Neural crest cell (in vitro differentiated cells): ENCODE results near the gene SEMA3C. TPM values are rescaled to one million over a fixed set of nuclear protein-coding genes. Genes with fewer than 3 reads are reported as not detected.

ENCODE experiments used
- DNase-seq: peaks from one replicate; pipeline ENCODE4 v3.0.0; 2021; ENCODE audit warnings: low read depth, mixed read lengths, low spot score
- H3K27ac Mint-ChIP-seq: one replicate; pipeline ENCODE4 v1.8.0; 2021; ENCODE audit warnings: mild to moderate bottlenecking, mixed read lengths; ENCODE audit not compliant: unreplicated experiment
- H3K27me3 Mint-ChIP-seq: 2 replicates; pipeline ENCODE4 v1.8.0; 2021; ENCODE audit warnings: low read depth, mild to moderate bottlenecking, mixed read lengths
- H3K36me3 Mint-ChIP-seq: 2 replicates; pipeline ENCODE4 v1.8.0; 2021; ENCODE audit warnings: low read depth, mild to moderate bottlenecking, mixed read lengths
- H3K4me1 Mint-ChIP-seq: 2 replicates; pipeline ENCODE4 v1.8.0; 2021; ENCODE audit warnings: mixed read lengths
- H3K4me3 Mint-ChIP-seq: one replicate; pipeline ENCODE4 v1.8.0; 2021; ENCODE audit warnings: mild to moderate bottlenecking, mixed read lengths
- H3K9me3 Mint-ChIP-seq: 2 replicates; pipeline ENCODE4 v1.8.0; 2021; ENCODE audit warnings: mixed read lengths
- CTCF ChIP-seq: fragments of 200-600 bp; sonication (generic); conservative IDR thresholded peaks from 2 replicates; pipeline ENCODE4 v1.5.0; 2021; ENCODE audit warnings: antibody characterized with exemption, mild to moderate bottlenecking
- total RNA-seq: library from RNA; stranded (reverse); gene quantifications from 2 replicates; pipeline ENCODE4 v1.2.1, GENCODE V29; 2021

Gene SEMA3C
- total RNA-seq, 1 donor from 2014 or later = 36.6 TPM

GRCh38 chr7:80957226-80957777 lies 38.5 kb upstream of the SEMA3C start:
- Mint-ChIP-seq H3K4me1 (peaks cover 7% of the 10 kb centered on the region), H3K36me3 (no peaks in the 10 kb centered on the region), H3K27me3 (no peaks in the 10 kb centered on the region), H3K9me3 (peaks cover 3% of the 10 kb centered on the region), H3K27ac (no peak overlapping the region), H3K4me3 (no peak overlapping the region)
- no peak for DNase-seq
- no peak for TF ChIP-seq CTCF

- no peak for TF ChIP-seq CTCF
- H3K36me3 Mint-ChIP-seq = no peaks in the 10 kb centered on the region
- H3K9me3 Mint-ChIP-seq = peaks cover 2% of the 10 kb centered on the region
- H3K27me3 Mint-ChIP-seq = no peaks in the 10 kb centered on the region
- DNase-seq = no peak
- H3K27ac Mint-ChIP-seq = no peak overlapping the region
- peaks cover 7% of the 10 kb centered on the region for H3K4me1 Mint-ChIP-seq
- no peak overlapping the region for H3K4me3 Mint-ChIP-seq
These were observed 35.3 kb upstream of the SEMA3C start for GRCh38 chr7:80954191-80954590.

DNA sequence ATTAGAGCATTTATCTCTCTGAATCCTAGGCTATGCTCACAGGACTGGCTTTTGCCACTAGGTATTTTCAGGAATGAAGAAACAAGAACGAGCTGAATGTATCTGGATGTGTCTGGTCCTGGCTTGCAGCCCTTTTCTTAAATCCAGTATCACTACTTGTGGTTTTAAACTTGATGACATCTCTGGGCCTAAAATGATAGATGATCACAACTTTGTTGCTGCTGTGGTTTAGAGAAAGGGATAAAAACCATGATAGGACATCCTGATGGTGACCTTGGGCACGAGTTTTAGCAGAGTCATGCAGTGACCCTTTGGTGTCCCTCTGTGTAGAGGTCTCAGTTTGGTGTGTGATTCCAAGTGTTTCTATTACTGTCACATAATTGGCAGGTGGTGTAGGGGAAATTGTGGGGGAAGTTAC lies 31.7 kb upstream of the SEMA3C start:
- TF ChIP-seq CTCF = no peak
- Mint-ChIP-seq H3K27ac (no peak overlapping the region), H3K9me3 (peaks cover 5% of the 10 kb centered on the region), H3K27me3 (no peaks in the 10 kb centered on the region), H3K4me1 (peaks cover 7% of the 10 kb centered on the region), H3K4me3 (no peak overlapping the region), H3K36me3 (no peaks in the 10 kb centered on the region)
- no peak for DNase-seq

DNA sequence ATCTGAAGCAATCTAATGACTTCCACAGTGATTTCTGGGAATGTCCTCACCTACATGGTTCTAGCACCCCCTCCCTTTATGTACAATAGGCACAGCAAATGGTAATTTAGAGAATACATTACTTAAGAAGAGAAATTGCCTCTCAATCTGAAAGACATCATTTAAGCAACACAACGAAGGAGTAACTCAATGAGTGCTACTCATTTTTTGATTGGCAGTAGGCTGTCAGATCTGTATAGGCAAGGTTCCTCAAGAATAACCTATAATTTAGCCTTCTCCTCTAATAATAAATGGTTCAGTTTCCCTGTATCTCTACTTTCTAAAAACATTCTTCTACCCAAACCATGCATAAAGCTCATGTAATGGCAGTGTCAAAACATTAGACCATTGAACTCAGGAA lies 30.6 kb upstream of the SEMA3C start:
- Mint-ChIP-seq H3K4me1 (no peaks in the 10 kb centered on the region), H3K9me3 (peaks cover 5% of the 10 kb centered on the region), H3K27me3 (no peaks in the 10 kb centered on the region), H3K4me3 (no peak overlapping the region), H3K36me3 (no peaks in the 10 kb centered on the region), H3K27ac (no peak overlapping the region)
- no peak for TF ChIP-seq CTCF
- no peak for DNase-seq

DNA sequence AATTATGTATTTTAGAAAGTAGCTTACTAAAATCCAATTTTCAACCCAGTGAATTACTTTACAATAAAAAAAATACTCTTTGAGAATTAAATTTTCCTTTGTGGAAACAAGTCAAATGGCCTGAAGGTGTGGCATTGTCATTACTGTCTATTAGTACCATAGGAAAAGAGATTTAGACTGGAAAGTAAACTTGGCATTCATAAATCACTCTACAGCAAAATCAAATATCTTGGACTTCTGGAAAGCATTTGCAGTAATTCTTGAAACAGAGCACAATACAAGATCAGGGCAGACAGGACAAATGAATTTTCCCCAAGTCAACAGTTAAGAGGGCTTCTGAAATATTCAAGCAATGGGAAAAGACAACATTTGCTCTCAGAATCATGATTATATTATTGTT lies 28.0 kb upstream of the SEMA3C start:
- no peak for DNase-seq
- Mint-ChIP-seq H3K27me3 (no peaks in the 10 kb centered on the region), H3K27ac (no peak overlapping the region), H3K4me3 (no peak overlapping the region), H3K4me1 (peaks cover 9% of the 10 kb centered on the region), H3K9me3 (peaks cover 5% of the 10 kb centered on the region), H3K36me3 (no peaks in the 10 kb centered on the region)
- TF ChIP-seq CTCF = no peak
